BE2C (cell line): ENCODE results near the gene ZNF804B.
A peak's percentile ranks its signal among the peaks of the same experiment; 100 is the strongest.

Experiments used
- DNase-seq: peaks from one replicate; pipeline ENCODE4 v3.0.0-alpha.2; 2020
- H3K27me3 ChIP-seq: fragments of 250-450 bp; sonication (Bioruptor Pico); 2 replicates; pipeline ENCODE4 v1.5.1; 2020; ENCODE audit warnings: mild to moderate bottlenecking
- H3K36me3 ChIP-seq: fragments of 250-450 bp; sonication (Bioruptor Pico); 2 replicates; pipeline ENCODE4 v1.5.1; 2020; ENCODE audit warnings: mild to moderate bottlenecking
- H3K4me1 ChIP-seq: fragments of 250-450 bp; sonication (Bioruptor Pico); 2 replicates; pipeline ENCODE4 v1.5.1; 2020
- H3K4me3 ChIP-seq: 2 replicates; pipeline ENCODE4 v1.5.1; 2011; ENCODE audit warnings: low read depth, low read length
- H3K9me3 ChIP-seq: fragments of 250-450 bp; sonication (Bioruptor Pico); 2 replicates; pipeline ENCODE4 v1.5.1; 2020
- TF ChIP-seq, protein P1 (sequence below): IDR thresholded peaks from 2 replicates; pipeline ENCODE4 v1.5.1; 2012; ENCODE audit warnings: mild to moderate bottlenecking, low read depth, low read length

Gene ZNF804B

DNA sequence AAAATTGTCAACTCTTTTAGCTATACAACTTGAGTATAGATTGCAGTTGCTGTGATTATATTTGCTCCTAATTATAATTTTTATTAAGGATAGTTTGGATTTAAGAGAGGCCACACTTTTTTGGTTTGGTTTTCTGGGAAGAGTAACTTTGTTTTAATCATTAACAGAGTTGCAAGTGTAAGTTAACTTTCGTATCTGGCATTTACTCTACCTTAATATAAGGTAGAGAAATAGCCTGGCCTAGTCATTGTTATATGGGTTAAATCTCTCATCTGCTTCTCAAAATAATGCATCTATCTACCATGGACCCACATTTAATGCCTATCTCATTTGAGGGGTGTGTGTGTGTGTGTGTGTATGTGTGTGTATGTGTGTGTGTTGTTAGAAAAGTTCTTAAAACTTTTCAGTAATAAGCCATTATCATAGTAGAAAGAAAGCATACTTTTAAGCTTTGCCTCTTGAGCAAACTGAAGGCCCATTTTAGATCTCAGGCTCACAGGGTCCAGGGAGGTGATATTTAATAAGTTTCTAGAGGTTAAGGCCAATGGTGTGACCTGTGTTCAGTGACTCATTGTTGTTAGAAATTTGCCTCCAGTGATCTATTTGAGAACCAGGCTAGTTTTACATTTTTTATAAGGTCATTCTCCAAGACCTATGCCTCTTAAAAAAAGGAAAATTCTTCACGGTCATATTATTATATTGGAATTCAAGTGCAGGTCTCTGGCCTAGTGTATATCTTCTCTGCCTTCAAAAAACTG, 47.0 kb downstream of the ZNF804B start:
- no peaks in the 10 kb centered on the region for H3K4me1 ChIP-seq
- no peaks in the 10 kb centered on the region for H3K36me3 ChIP-seq
- DNase-seq: no peak
- peaks cover 6% of the 10 kb centered on the region for H3K27me3 ChIP-seq
- no peak overlapping the region for H3K4me3 ChIP-seq
- TF ChIP-seq, protein P1, sequence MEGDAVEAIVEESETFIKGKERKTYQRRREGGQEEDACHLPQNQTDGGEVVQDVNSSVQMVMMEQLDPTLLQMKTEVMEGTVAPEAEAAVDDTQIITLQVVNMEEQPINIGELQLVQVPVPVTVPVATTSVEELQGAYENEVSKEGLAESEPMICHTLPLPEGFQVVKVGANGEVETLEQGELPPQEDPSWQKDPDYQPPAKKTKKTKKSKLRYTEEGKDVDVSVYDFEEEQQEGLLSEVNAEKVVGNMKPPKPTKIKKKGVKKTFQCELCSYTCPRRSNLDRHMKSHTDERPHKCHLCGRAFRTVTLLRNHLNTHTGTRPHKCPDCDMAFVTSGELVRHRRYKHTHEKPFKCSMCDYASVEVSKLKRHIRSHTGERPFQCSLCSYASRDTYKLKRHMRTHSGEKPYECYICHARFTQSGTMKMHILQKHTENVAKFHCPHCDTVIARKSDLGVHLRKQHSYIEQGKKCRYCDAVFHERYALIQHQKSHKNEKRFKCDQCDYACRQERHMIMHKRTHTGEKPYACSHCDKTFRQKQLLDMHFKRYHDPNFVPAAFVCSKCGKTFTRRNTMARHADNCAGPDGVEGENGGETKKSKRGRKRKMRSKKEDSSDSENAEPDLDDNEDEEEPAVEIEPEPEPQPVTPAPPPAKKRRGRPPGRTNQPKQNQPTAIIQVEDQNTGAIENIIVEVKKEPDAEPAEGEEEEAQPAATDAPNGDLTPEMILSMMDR: no peak
- no peaks in the 10 kb centered on the region for H3K9me3 ChIP-seq

DNA sequence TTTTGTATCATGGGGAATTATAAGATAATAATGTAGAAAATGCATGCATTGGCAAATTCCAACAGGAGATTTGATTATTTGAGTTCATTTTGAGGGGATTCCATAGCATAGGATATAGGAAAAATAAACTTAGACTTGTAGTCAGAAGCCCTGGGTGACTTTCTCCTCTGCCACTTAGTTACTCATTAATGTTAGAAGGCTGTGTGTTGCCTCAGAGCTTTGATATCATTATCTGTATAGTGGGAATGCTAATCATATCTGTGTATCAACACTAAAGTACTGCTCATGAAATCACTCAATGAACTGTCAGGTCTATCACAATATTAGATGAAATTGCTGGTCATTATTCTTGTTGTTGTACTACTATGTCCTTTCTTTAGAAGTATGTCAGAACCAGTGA, 59.1 kb downstream of the ZNF804B start:
- Histone ChIP-seq H3K4me1 (no peaks in the 10 kb centered on the region), H3K9me3 (no peaks in the 10 kb centered on the region), H3K4me3 (no peak overlapping the region), H3K36me3 (no peaks in the 10 kb centered on the region), H3K27me3 (no peaks in the 10 kb centered on the region)
- TF ChIP-seq, protein P1: no peak
- DNase-seq: no peak

GRCh38 chr7:88826222-88826621, 66.7 kb downstream of the ZNF804B start:
- Histone ChIP-seq H3K9me3 (no peaks in the 10 kb centered on the region), H3K4me1 (no peaks in the 10 kb centered on the region), H3K36me3 (no peaks in the 10 kb centered on the region), H3K4me3 (no peak overlapping the region), H3K27me3 (no peaks in the 10 kb centered on the region)
- DNase-seq: no peak
- TF ChIP-seq, protein P1: no peak

DNA sequence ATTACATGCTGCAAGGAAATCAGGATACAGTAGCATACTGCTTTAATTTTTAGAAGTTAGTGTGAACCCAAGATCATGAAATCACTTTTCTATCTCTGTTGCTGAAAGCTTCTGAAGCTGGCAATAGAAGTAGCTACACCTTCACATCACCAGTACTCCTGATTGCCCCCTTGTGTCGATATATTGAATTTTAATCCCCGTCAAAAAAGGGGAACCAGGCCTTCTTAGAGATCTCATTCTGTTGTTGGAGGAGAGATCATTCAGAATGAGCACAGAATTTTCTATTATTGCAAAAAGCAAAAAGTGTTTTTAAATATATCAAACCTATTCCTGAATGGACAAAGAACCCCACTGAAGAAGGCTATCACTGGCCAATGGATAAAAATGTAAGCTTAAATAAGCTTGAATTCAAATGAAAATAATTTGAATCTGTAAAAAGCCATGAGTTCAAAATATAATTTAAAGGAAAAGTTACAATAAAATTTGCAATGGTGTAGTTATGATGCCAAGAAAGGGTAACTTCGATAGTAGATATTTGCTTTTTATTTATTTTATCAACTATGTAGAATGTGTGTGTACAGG, 75.7 kb downstream of the ZNF804B start:
- TF ChIP-seq, protein P1: peak; percentile 74
- Histone ChIP-seq H3K9me3 (no peaks in the 10 kb centered on the region), H3K4me1 (no peaks in the 10 kb centered on the region; the same call in 1 of the 2 replicates), H3K36me3 (no peaks in the 10 kb centered on the region), H3K27me3 (no peaks in the 10 kb centered on the region), H3K4me3 (no peak overlapping the region)
- DNase-seq: peak; percentile 15

GRCh38 chr7:88842201-88842600, 82.7 kb downstream of the ZNF804B start:
- H3K4me1 ChIP-seq: peaks cover 9% of the 10 kb centered on the region; the same call in 1 of the 2 replicates
- H3K27me3 ChIP-seq: no peaks in the 10 kb centered on the region
- no peaks in the 10 kb centered on the region for H3K36me3 ChIP-seq
- no peak overlapping the region for H3K4me3 ChIP-seq
- H3K9me3 ChIP-seq: no peaks in the 10 kb centered on the region
- TF ChIP-seq, protein P1: no peak
- peak; percentile 42 for DNase-seq

DNA sequence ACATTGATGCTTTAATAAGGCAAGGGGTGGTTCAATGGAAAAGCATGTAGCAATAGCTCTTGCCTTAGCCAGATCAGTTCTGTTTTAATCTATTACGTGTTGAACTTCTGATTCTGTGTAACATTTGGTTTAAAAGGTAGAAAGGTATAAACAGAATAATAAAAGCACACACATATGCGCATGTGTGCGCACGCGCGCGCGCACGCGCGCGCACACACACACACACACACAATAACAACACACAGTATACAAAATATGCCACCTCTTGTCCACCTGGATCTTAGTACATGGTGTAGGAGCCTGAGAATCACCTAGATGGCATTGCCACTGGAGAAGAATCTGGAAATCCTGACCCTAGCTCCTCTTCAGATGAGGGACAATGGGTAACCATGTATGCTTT, 85.6 kb downstream of the ZNF804B start:
- DNase-seq: no peak
- Histone ChIP-seq H3K27me3 (no peaks in the 10 kb centered on the region), H3K9me3 (no peaks in the 10 kb centered on the region), H3K4me1 (peaks cover 9% of the 10 kb centered on the region; the same call in 1 of the 2 replicates), H3K36me3 (no peaks in the 10 kb centered on the region), H3K4me3 (no peak overlapping the region)
- TF ChIP-seq, protein P1: no peak
